A673 (cell line): ENCODE measurements around the gene SERAC1.

ENCODE experiments used
- EZH2 ChIP-seq: fragments of 200-600 bp; sonication (generic); IDR thresholded peaks from 2 replicates; pipeline ENCODE4 v1.6.1; 2017; ENCODE audit warnings: borderline replicate concordance, low read depth, mild to moderate bottlenecking, mixed read lengths, antibody characterized with exemption, low read length; ENCODE audit not compliant: poor library complexity, severe bottlenecking
- TF ChIP-seq, protein P1 (sequence below): fragments of 300-800, 200-600 bp; sonication (generic); conservative IDR thresholded peaks from 2 replicates; pipeline ENCODE4 v1.5.1; 2017; ENCODE audit warnings: low read depth, mild to moderate bottlenecking, antibody characterized with exemption, low read length, moderate library complexity, mixed read lengths

DNA sequence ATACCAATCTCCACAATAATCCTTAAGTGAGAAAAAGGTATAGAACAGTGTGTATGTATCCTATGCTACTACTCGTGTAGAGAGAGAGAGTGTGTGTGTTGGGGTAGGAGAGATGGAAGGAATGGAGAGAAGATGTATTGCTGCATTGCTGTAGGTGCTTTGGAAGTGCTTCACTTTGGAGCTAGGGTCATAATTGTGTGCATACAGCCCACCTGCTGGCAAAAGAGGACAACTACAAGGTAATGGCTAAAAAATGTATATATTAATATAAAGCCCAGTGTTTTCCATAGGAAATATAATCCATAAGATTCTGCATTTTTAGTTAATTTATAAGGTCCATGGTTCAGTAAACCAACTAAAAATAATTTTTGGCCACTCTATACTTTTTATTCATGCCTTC is 36.1 kb downstream of the SERAC1 start:
- TF ChIP-seq, protein P1, sequence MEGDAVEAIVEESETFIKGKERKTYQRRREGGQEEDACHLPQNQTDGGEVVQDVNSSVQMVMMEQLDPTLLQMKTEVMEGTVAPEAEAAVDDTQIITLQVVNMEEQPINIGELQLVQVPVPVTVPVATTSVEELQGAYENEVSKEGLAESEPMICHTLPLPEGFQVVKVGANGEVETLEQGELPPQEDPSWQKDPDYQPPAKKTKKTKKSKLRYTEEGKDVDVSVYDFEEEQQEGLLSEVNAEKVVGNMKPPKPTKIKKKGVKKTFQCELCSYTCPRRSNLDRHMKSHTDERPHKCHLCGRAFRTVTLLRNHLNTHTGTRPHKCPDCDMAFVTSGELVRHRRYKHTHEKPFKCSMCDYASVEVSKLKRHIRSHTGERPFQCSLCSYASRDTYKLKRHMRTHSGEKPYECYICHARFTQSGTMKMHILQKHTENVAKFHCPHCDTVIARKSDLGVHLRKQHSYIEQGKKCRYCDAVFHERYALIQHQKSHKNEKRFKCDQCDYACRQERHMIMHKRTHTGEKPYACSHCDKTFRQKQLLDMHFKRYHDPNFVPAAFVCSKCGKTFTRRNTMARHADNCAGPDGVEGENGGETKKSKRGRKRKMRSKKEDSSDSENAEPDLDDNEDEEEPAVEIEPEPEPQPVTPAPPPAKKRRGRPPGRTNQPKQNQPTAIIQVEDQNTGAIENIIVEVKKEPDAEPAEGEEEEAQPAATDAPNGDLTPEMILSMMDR, result peak; percentile 52
- no peak for TF ChIP-seq EZH2
